ENCODE results near the gene ACSL3. TPM values are rescaled to one million over a fixed set of nuclear protein-coding genes. Genes with fewer than 3 reads are reported as not detected.
"Not testable (repeated sequence)": the region's sequence is repeated elsewhere in the genome, so short reads cannot be mapped to it uniquely, and the experiment has no call there.

Gene ACSL3
- polyA plus RNA-seq, 6 donors from 2014 or later: 20.1 to 36.4 (median 29.2) TPM

DNA sequence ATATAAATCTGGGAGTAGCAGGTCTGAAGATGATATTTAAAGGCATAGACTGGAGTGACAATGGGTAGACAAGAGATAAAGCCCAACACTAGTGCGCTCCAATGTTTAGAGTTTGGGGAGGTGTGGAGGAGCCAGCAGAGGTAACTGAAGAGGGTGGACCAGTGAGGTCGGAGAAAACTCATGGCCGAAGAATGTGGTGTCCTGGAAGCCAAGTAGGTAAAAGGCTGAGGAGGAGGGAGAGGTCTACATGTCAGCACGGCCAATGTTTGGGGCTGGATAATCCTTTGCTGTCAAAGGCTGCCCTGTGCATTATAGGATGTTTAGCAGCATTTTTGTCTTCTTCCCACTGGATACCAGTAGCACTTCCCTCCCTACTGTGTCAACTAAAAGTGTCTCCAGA is 112.4 kb downstream of the ACSL3 start:
- no peak overlapping the region for H3K4me3 Mint-ChIP-seq
- no peaks in the 10 kb centered on the region for H3K36me3 Mint-ChIP-seq
- ATAC-seq (ENCODE audit: low read depth in 2 of 2): no peak
- no peaks in the 10 kb centered on the region for H3K9me3 Mint-ChIP-seq
- H3K27me3 Mint-ChIP-seq: peaks cover 5 to 16% (median 10%) of the 10 kb centered on the region in 3 donors
- DNase-seq: no peak
- H3K4me1 Mint-ChIP-seq: no peaks in the 10 kb centered on the region
- H3K27ac Mint-ChIP-seq: no peak overlapping the region

DNA sequence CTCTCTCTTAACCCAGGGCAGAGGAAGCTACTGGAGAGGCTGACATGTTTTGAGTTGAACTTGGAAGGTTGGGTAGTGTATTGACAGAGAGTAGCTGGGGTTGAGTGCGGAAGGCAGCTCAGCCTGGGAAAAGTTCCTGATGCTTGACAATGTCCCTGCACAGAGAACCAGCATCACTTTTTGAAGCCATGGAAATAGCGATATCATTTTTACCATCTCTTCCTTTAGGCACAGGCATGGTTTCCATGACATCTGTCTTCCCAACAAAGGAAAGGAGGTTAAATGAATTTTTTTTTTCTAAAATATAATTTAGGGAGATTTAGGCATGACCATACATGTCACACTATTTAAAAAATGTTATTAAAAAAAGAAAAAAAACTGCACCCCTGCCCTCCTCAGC is 112.9 kb downstream of the ACSL3 start:
- Mint-ChIP-seq H3K36me3 (no peaks in the 10 kb centered on the region), H3K27me3 (peaks cover 9 to 16% (median 10%) of the 10 kb centered on the region in 3 donors), H3K27ac (no peak overlapping the region), H3K4me1 (no peaks in the 10 kb centered on the region), H3K4me3 (no peak overlapping the region), H3K9me3 (no peaks in the 10 kb centered on the region)
- DNase-seq (no peak), ATAC-seq (ENCODE audit: low read depth in 2 of 2) (no peak)

GRCh38 chr2:222976521-222977061 is 115.8 kb downstream of the ACSL3 start:
- H3K9me3 Mint-ChIP-seq: no peaks in the 10 kb centered on the region
- no peaks in the 10 kb centered on the region for H3K4me1 Mint-ChIP-seq
- ATAC-seq (ENCODE audit: low read depth in 2 of 2) (no peak), DNase-seq (no peak)
- H3K27me3 Mint-ChIP-seq: peaks cover 17 to 23% (median 20%) of the 10 kb centered on the region in 3 donors
- no peaks in the 10 kb centered on the region for H3K36me3 Mint-ChIP-seq
- no peak overlapping the region for H3K4me3 Mint-ChIP-seq
- no peak overlapping the region for H3K27ac Mint-ChIP-seq

- Mint-ChIP-seq H3K27me3 (peaks cover 17 to 25% (median 20%) of the 10 kb centered on the region in 3 donors), H3K27ac (no peak overlapping the region), H3K4me3 (no peak overlapping the region), H3K36me3 (no peaks in the 10 kb centered on the region), H3K9me3 (no peaks in the 10 kb centered on the region), H3K4me1 (no peaks in the 10 kb centered on the region)
- ATAC-seq (ENCODE audit: low read depth in 2 of 2): no peak
- no peak for DNase-seq
These were observed 116.3 kb downstream of the ACSL3 start for GRCh38 chr2:222977121-222977520.

DNA sequence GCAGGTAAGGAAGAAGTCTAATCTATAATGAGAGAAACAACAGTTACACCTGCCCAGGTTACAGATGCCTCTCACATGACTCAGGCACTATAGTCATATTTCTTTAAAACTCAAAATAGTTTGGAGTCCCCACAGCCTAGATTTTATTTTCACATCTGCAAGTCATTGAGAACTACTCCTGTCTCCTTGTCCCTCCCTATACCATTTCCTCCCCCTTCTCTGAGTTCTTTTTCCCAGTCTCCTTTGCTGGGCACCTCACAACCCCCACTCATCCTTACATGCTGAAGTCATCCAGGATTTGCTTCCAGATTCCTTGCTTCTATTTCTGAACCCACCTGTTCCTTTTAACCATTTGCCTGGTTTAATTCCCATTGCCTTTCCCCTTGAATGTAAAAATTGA is 118.0 kb downstream of the ACSL3 start:
- no peak for DNase-seq
- no peak for ATAC-seq (ENCODE audit: low read depth in 2 of 2)
- H3K9me3 Mint-ChIP-seq: peaks cover 0 to 2% (median 0%) of the 10 kb centered on the region in 7 donors
- no peaks in the 10 kb centered on the region for H3K36me3 Mint-ChIP-seq
- H3K4me3 Mint-ChIP-seq: no peak overlapping the region
- no peak overlapping the region for H3K27ac Mint-ChIP-seq
- peaks cover 0 to 9% (median 0%) of the 10 kb centered on the region in 3 donors for H3K4me1 Mint-ChIP-seq
- H3K27me3 Mint-ChIP-seq: peaks cover 27 to 34% (median 34%) of the 10 kb centered on the region in 3 donors

GRCh38 chr2:222979484-222979883 is 118.6 kb downstream of the ACSL3 start:
- Mint-ChIP-seq H3K27ac (no peak overlapping the region), H3K27me3 (peaks cover 29 to 36% (median 36%) of the 10 kb centered on the region in 3 donors), H3K9me3 (peaks cover 0 to 2% (median 0%) of the 10 kb centered on the region in 7 donors), H3K4me1 (peaks cover 0 to 9% (median 0%) of the 10 kb centered on the region in 3 donors), H3K36me3 (no peaks in the 10 kb centered on the region), H3K4me3 (no peak overlapping the region)
- ATAC-seq (ENCODE audit: low read depth in 2 of 2): no peak
- DNase-seq: no peak

DNA sequence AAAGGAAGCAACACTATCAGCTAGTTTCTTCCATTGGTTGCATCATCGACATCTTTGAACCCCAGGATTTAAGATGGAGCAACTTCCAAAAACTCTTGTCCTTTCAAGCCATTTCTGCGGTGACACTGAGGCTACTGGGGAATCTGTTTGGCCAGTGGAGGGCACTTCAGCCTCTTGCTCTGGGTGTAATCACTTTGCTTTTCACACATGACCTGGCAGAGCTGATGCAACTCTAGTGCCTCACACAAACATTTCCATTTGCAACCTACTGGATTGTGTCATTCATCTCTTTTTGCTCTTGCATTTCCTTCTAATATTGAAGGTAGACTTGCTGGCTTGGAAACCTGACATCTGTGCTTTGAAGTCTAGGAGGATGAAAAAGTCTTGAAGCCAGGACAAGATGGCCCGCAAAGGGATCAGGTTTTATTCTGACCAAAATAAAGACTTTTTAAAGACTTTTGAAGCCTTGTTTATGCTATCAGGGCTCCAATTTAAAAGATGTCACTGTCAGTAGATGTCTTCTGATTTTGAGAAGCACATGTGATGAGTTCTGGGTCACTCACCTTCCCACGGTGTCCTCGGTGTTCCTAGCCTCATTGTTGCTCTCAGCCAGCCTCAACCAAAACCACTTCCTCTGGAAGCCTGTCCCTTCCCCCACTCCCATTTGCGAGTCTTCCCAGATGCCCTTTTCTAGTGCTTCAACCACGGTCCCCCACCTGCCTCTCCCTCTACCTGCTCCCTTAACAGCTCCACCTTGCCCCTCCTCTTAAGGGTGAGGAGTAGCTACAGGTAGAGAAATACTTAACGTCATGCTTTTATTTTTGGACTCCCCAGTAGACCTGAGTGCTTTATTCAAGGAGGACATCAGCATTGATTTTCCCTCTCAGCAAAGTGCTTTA is 121.4 kb downstream of the ACSL3 start:
- H3K27ac Mint-ChIP-seq: peak overlapping the region in 1 of 6 donors; percentile 49
- no peak for DNase-seq
- H3K4me3 Mint-ChIP-seq: no peak overlapping the region
- H3K36me3 Mint-ChIP-seq: peaks cover 0 to 4% of the 10 kb centered on the region in 2 donors
- peaks cover 0 to 9% (median 0%) of the 10 kb centered on the region in 3 donors for H3K4me1 Mint-ChIP-seq
- no peak for ATAC-seq (ENCODE audit: low read depth in 2 of 2)
- H3K9me3 Mint-ChIP-seq: peaks cover 0 to 19% (median 6%) of the 10 kb centered on the region in 7 donors
- H3K27me3 Mint-ChIP-seq: peaks cover 35 to 47% (median 40%) of the 10 kb centered on the region in 3 donors

DNA sequence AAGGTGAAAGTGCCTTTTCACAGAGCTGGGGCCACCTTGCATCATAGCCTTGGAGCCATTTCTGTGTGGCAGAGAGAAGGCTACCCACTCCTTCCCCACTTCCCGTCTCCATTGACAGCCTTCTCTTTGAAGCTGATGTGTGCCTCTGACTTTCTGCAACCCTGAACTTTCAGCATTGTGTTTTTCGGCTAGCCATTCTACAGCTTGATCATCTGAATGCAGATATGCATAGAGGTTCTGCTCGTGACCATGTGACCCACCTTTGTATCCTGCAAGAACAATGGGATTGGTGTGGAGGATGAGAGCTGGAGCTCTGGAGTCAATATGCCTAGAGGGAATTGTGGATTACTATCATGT is 122.1 kb downstream of the ACSL3 start:
- Mint-ChIP-seq H3K4me1 (peaks cover 0 to 9% (median 0%) of the 10 kb centered on the region in 3 donors), H3K27me3 (peaks cover 35 to 46% (median 40%) of the 10 kb centered on the region in 3 donors), H3K4me3 (no peak overlapping the region), H3K36me3 (peaks cover 0 to 8% of the 10 kb centered on the region in 2 donors), H3K27ac (peak overlapping the region in 1 of 6 donors; percentile 52), H3K9me3 (peaks cover 0 to 24% (median 9%) of the 10 kb centered on the region in 7 donors)
- DNase-seq: no peak
- ATAC-seq (ENCODE audit: low read depth in 2 of 2): no peak

DNA sequence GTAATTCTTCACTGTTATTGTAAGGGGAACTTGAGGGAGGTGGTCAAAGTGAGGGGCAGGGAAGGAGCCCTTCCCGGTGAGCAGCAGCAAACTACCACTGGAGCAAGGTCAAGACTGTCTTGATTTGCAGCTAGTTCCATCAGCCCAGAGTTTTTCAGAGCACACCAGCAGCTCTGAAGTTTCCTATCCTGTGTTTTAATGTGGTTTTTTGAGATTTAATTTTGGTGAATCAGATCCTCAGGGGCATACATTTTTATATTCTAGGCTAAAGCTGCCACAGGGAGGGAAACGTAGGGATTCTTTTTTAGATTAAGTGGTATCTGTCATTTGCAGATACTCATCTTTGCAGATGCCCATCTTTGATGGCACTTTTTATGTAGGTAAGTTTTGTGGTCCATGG is 124.1 kb downstream of the ACSL3 start:
- DNase-seq (no peak), ATAC-seq (ENCODE audit: low read depth in 2 of 2) (no peak)
- Mint-ChIP-seq H3K36me3 (peaks cover 0 to 8% of the 10 kb centered on the region in 2 donors), H3K4me1 (peaks cover 0 to 9% (median 0%) of the 10 kb centered on the region in 3 donors), H3K27me3 (peaks cover 24 to 38% (median 38%) of the 10 kb centered on the region in 3 donors), H3K27ac (no peak overlapping the region), H3K9me3 (peaks cover 0 to 29% (median 14%) of the 10 kb centered on the region in 7 donors), H3K4me3 (no peak overlapping the region)

- no peak overlapping the region for H3K4me3 Mint-ChIP-seq
- no peaks in the 10 kb centered on the region for H3K4me1 Mint-ChIP-seq
- H3K27me3 Mint-ChIP-seq: peaks cover 12 to 35% (median 31%) of the 10 kb centered on the region in 3 donors
- peaks cover 0 to 8% of the 10 kb centered on the region in 2 donors for H3K36me3 Mint-ChIP-seq
- no peak for ATAC-seq (ENCODE audit: low read depth in 2 of 2)
- no peak overlapping the region for H3K27ac Mint-ChIP-seq
- H3K9me3 Mint-ChIP-seq: peaks cover 4 to 36% (median 16%) of the 10 kb centered on the region in 7 donors
- DNase-seq: no peak
These were observed 128.6 kb downstream of the ACSL3 start for GRCh38 chr2:222989431-222989830.

DNA sequence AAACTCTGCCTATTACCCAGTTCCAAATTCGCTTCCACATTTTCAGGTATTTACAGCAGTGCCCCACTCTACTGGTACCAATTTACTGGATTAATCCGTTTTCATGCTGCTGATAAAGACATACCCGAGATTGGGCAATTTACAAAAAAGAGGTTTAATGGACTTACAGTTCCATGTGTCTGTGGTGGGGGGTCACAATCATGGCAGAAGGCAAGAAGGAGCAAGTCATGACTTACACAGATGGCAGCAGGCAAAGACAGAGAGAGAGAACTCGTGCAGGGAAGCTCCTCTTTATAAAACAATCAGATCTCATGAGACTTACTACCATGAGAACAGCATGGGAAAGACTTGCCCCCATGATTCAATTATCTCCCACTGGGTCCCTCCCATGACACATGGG is 129.4 kb downstream of the ACSL3 start:
- not testable (repeated sequence) for H3K4me1 Mint-ChIP-seq; H3K27ac Mint-ChIP-seq; H3K36me3 Mint-ChIP-seq; DNase-seq; H3K4me3 Mint-ChIP-seq; ATAC-seq (ENCODE audit: low read depth in 2 of 2)
- peaks cover 4 to 28% (median 13%) of the 10 kb centered on the region in 7 donors for H3K9me3 Mint-ChIP-seq
- peaks cover 4 to 28% (median 23%) of the 10 kb centered on the region in 3 donors for H3K27me3 Mint-ChIP-seq

- Mint-ChIP-seq H3K36me3 (peaks cover 0 to 5% of the 10 kb centered on the region in 2 donors), H3K4me1 (no peaks in the 10 kb centered on the region), H3K9me3 (peaks cover 4 to 21% (median 8%) of the 10 kb centered on the region in 7 donors), H3K4me3 (no peak overlapping the region), H3K27ac (no peak overlapping the region), H3K27me3 (peaks cover 0 to 24% (median 19%) of the 10 kb centered on the region in 3 donors)
- ATAC-seq (ENCODE audit: low read depth in 2 of 2) (no peak), DNase-seq (no peak)
These were observed 131.3 kb downstream of the ACSL3 start for GRCh38 chr2:222992137-222992536.
